Measurements from ENCODE around the gene ZBTB47.

- no peak for TF ChIP-seq CTCF (IDR thresholded peaks at IDR 0.05)
- TF ChIP-seq POLR2A (IDR thresholded peaks at IDR 0.05): no peak
These were observed 40.9 kb downstream of the ZBTB47 start for GRCh38 chr3:42694366-42694765.

All from thyroid gland (tissue), 4 donors.